Stomach (tissue), 9 donors: Measurements from ENCODE around the gene COA1. TPM values are rescaled to one million over a fixed set of nuclear protein-coding genes. Genes with fewer than 3 reads are reported as not detected.
"Not testable (repeated sequence)": the region's sequence is repeated elsewhere in the genome, so short reads cannot be mapped to it uniquely, and the experiment has no call there.

ENCODE experiments used
- DNase-seq, 2 donors: peaks; one replicate each; pipeline versions ENCODE4 v3.0.0 to v3.0.0-alpha.2; 2013 to 2019
- H3K27ac ChIP-seq, 5 donors: fragments of 200-600 bp in 4 of 5; sonication (generic) in 4 of 5; one replicate each; pipeline ENCODE4 v1.5.1; 2013 to 2019; ENCODE audit warnings: mild to moderate bottlenecking in 1 of 5, moderate library complexity in 1 of 5
- H3K27me3 ChIP-seq, 3 donors: fragments of 200-600 bp; sonication (generic); one replicate each; pipeline ENCODE4 v1.5.1; 2017 to 2019; ENCODE audit warnings: mixed run types in 1 of 3
- H3K36me3 ChIP-seq, 4 donors: fragments of 200-600 bp; sonication (generic); 1 replicate in 3 of 4; 2 replicates in 1 of 4; pipeline ENCODE4 v1.5.1; 2016 to 2019
- H3K4me1 ChIP-seq, 4 donors: fragments of 200-600 bp; sonication (generic); one replicate each; pipeline ENCODE4 v1.5.1; 2016 to 2019
- H3K4me3 ChIP-seq, 4 donors: fragments of 200-600 bp; sonication (generic) in 3 of 4; one replicate each; pipeline ENCODE4 v1.5.1; 2016 to 2019; ENCODE audit warnings: mild to moderate bottlenecking in 1 of 4
- H3K9me3 ChIP-seq, 4 donors: fragments of 200-600 bp; sonication (generic); one replicate each; pipeline ENCODE4 v1.5.1; 2016 to 2019
- CTCF ChIP-seq, 7 experiments: fragments of 450-650 bp in 4 of 7; fragments of 200-600 bp in 3 of 7; sonication (generic) in 3 of 7; IDR thresholded peaks; one replicate each; pipeline ENCODE4 v1.5.1; 2016 to 2019; ENCODE audit warnings: antibody characterized with exemption in 7 of 7, control low read depth in 2 of 7, mild to moderate bottlenecking in 1 of 7
- EP300 ChIP-seq: sonication (generic); formaldehyde crosslinking; IDR thresholded peaks from one replicate; pipeline ENCODE4 v1.6.1; 2017; ENCODE audit warnings: antibody characterized with exemption
- POLR2A ChIP-seq, 4 donors: fragments of 450-650 bp; IDR thresholded peaks; one replicate each; pipeline ENCODE4 v1.6.1; 2016; ENCODE audit warnings: antibody characterized with exemption in 4 of 4, control low read depth in 2 of 4, mild to moderate bottlenecking in 1 of 4, moderate library complexity in 1 of 4
- POLR2AphosphoS5 ChIP-seq, 3 donors: sonication (generic); formaldehyde crosslinking; IDR thresholded peaks; one replicate each; pipeline ENCODE4 v1.6.1; 2016; ENCODE audit warnings: antibody characterized with exemption in 3 of 3
- WGBS, 5 donors: extraction: QIAGEN DNeasy Blood & Tissue Kit in 3 of 5; methylation state at CpG; one replicate each; pipeline versions ENCODE4 v1.1.5 to v1.1.7; 2013 to 2018; 5-methylcytosine and 5-hydroxymethylcytosine counted together
- intact Hi-C: fragments of 100-400 bp; cut with DNase I; formaldehyde crosslinking; loops from one replicate; pipeline ENCODE4 v1.15.1; 2023; ENCODE audit warnings: low total_unique reads
- polyA plus RNA-seq, 3 donors: library from polyadenylated mRNA; stranded (reverse); fragments of 200-250 nt; gene quantifications; one replicate each; pipeline ENCODE4 v1.2.3, GENCODE V29; 2013
- total RNA-seq, 5 donors: library from RNA; depleted of rRNA; stranded (reverse); fragments of >200 nt; gene quantifications; one replicate each; pipeline versions ENCODE4 v1.1.0 to v1.2.3, GENCODE V29; 2014 to 2016
- donor health status: healthy with polysubstance abuse.
- donor health status: Bipolar disorder and iron deficiency.
- donor health status: healthy.

The COA1 gene
- total and polyA plus RNA-seq, 8 donors = 13.9 to 184 (median 69.9) TPM

- DNase-seq = no peak
- intact Hi-C loops = no loop called here
- H3K36me3 ChIP-seq = peaks cover 18 to 47% (median 38%) of the 10 kb centered on the region in 4 donors
- H3K4me1 ChIP-seq = peaks cover 0 to 19% (median 0%) of the 10 kb centered on the region in 4 donors
- H3K27ac ChIP-seq = no peak overlapping the region
- WGBS, 5 donors = 78 to 94% (median 86%) methylated on average over 1 of the region's 1 CpG
- H3K9me3 ChIP-seq = no peaks in the 10 kb centered on the region
- no peaks in the 10 kb centered on the region for H3K27me3 ChIP-seq
- no peak overlapping the region for H3K4me3 ChIP-seq
- TF ChIP-seq EP300 (no peak), POLR2A (IDR thresholded peaks at IDR 0.05) (no peak), POLR2AphosphoS5 (IDR thresholded peaks at IDR 0.05) (no peak), CTCF (IDR thresholded peaks at IDR 0.05) (no peak)
These were observed 127.1 kb downstream of the COA1 start for GRCh38 chr7:43602256-43602655.

- no peaks in the 10 kb centered on the region for H3K9me3 ChIP-seq
- H3K4me3 ChIP-seq = no peak overlapping the region
- H3K27me3 ChIP-seq = no peaks in the 10 kb centered on the region
- DNase-seq = no peak
- H3K4me1 ChIP-seq = peaks cover 0 to 27% (median 0%) of the 10 kb centered on the region in 4 donors
- intact Hi-C loops = no loop called here
- WGBS, 5 donors = 92 to 96% (median 96%) methylated on average over 3 of the region's 3 CpGs
- no peak overlapping the region for H3K27ac ChIP-seq
- no peak for TF ChIP-seq CTCF (IDR thresholded peaks at IDR 0.05)
- no peak for TF ChIP-seq POLR2AphosphoS5 (IDR thresholded peaks at IDR 0.05)
- TF ChIP-seq EP300 = no peak
- no peak for TF ChIP-seq POLR2A (IDR thresholded peaks at IDR 0.05)
- H3K36me3 ChIP-seq = peaks cover 18 to 60% (median 50%) of the 10 kb centered on the region in 4 donors
These were observed 129.3 kb downstream of the COA1 start for GRCh38 chr7:43600056-43600455.

- Histone ChIP-seq H3K4me1 (peaks cover 0 to 46% (median 0%) of the 10 kb centered on the region in 4 donors), H3K36me3 (peaks cover 18 to 50% (median 46%) of the 10 kb centered on the region in 4 donors)
- WGBS, 5 donors = 80 to 88% (median 84%) methylated on average over 5 of the region's 5 CpGs
- H3K27ac ChIP-seq, H3K9me3 ChIP-seq, H3K4me3 ChIP-seq, H3K27me3 ChIP-seq, intact Hi-C loops, DNase-seq: not testable (repeated sequence)
These were observed 132.9 kb downstream of the COA1 start for GRCh38 chr7:43596426-43596825.

GRCh38 chr7:43594020-43594419, 135.3 kb downstream of the COA1 start:
- no peak for DNase-seq
- 80 to 95% (median 89%) methylated on average over 2 of the region's 2 CpGs for WGBS, 5 donors
- H3K4me1 ChIP-seq = peaks cover 0 to 70% (median under 1%) of the 10 kb centered on the region in 4 donors
- H3K36me3 ChIP-seq = peaks cover 10 to 31% (median 28%) of the 10 kb centered on the region in 4 donors
- TF ChIP-seq POLR2AphosphoS5 (IDR thresholded peaks at IDR 0.05) (no peak), POLR2A (IDR thresholded peaks at IDR 0.05) (no peak), EP300 (no peak), CTCF (IDR thresholded peaks at IDR 0.05) (no peak)
- intact Hi-C loops = no loop called here
- no peaks in the 10 kb centered on the region for H3K27me3 ChIP-seq
- no peak overlapping the region for H3K4me3 ChIP-seq
- no peaks in the 10 kb centered on the region for H3K9me3 ChIP-seq
- peak overlapping the region in 1 of 5 donors; percentile 21 for H3K27ac ChIP-seq

- intact Hi-C loops = no loop called here
- peaks cover 3 to 80% (median 8%) of the 10 kb centered on the region in 4 donors for H3K4me1 ChIP-seq
- WGBS, 5 donors = 87 to 100% (median 98%) methylated on average over 1 of the region's 1 CpG
- no peaks in the 10 kb centered on the region for H3K9me3 ChIP-seq
- TF ChIP-seq EP300 (no peak), POLR2AphosphoS5 (IDR thresholded peaks at IDR 0.05) (no peak), POLR2A (IDR thresholded peaks at IDR 0.05) (no peak), CTCF (IDR thresholded peaks at IDR 0.05) (no peak)
- no peak overlapping the region for H3K4me3 ChIP-seq
- peaks cover 2 to 22% (median 19%) of the 10 kb centered on the region in 4 donors for H3K36me3 ChIP-seq
- H3K27me3 ChIP-seq = no peaks in the 10 kb centered on the region
- no peak for DNase-seq
- peak overlapping the region in 2 of 5 donors; percentile 43 to 54 for H3K27ac ChIP-seq
These were observed 136.3 kb downstream of the COA1 start for GRCh38 chr7:43593010-43593409.
